AG09319 (cell line): ENCODE data around the gene TMSB15C.
"Not testable (repeated sequence)": the region's sequence is repeated elsewhere in the genome, so short reads cannot be mapped to it uniquely, and the experiment has no call there.

Experiments
- DNase-seq: peaks from one replicate; pipeline ENCODE4 v3.0.0-alpha.2; 2010; ENCODE audit warnings: low read depth; ENCODE audit errors: extremely low read depth
- CTCF ChIP-seq: IDR thresholded peaks from 2 replicates; pipeline ENCODE4 v1.5.1; 2011; ENCODE audit warnings: low read depth, mild to moderate bottlenecking, inconsistent platforms, low read length, moderate library complexity

TMSB15C gene

GRCh38 chrX:104084534-104085277 lies 8.7 kb upstream of the TMSB15C start:
- no peak for TF ChIP-seq CTCF
- no peak for DNase-seq

GRCh38 chrX:104084063-104084462 lies 8.0 kb upstream of the TMSB15C start:
- no peak for DNase-seq
- no peak for TF ChIP-seq CTCF

- not testable (repeated sequence) for DNase-seq
Measured at GRCh38 chrX:104077854-104078253, 1.8 kb upstream of the TMSB15C start.

GRCh38 chrX:104062636-104063035 lies 13.4 kb downstream of the TMSB15C start:
- DNase-seq = not testable (repeated sequence)

GRCh38 chrX:104054956-104055355 lies 21.1 kb downstream of the TMSB15C start:
- not testable (repeated sequence) for DNase-seq

GRCh38 chrX:104047171-104047570 lies 28.9 kb downstream of the TMSB15C start:
- no peak for DNase-seq
- no peak for TF ChIP-seq CTCF

GRCh38 chrX:104045642-104046041 lies 30.4 kb downstream of the TMSB15C start:
- TF ChIP-seq CTCF = no peak
- DNase-seq = no peak

- no peak for TF ChIP-seq CTCF
- DNase-seq = no peak
Measured at GRCh38 chrX:104041003-104041402, 35.0 kb downstream of the TMSB15C start.

GRCh38 chrX:104039689-104040505 lies 36.1 kb downstream of the TMSB15C start, which contains the start of gene H2BW2:
Gene H2BW2 (plus strand): TSS chrX:104039956. CDS start chrX:104039995, 39 bp downstream.
- no peak for DNase-seq
- TF ChIP-seq CTCF = no peak
